SH-SY5Y (cell line): ENCODE results near the gene RXRA.

Experiments used
- GATA2 ChIP-seq: IDR thresholded peaks from 2 replicates; pipeline ENCODE4 v1.6.1; 2011; ENCODE audit warnings: mild to moderate bottlenecking, low read depth, low read length
- GATA3 ChIP-seq: IDR thresholded peaks from 2 replicates; pipeline ENCODE4 v1.6.1; 2011; ENCODE audit warnings: low read depth, mild to moderate bottlenecking, low read length, moderate library complexity

- TF ChIP-seq GATA2 (no peak), GATA3 (no peak)
These were observed 35.2 kb downstream of the RXRA start for GRCh38 chr9:134361426-134361825.
